ENCODE measurements around the gene ALDH3A2. TPM values are rescaled to one million over a fixed set of nuclear protein-coding genes. Genes with fewer than 3 reads are reported as not detected.
"Not testable (repeated sequence)": the region's sequence is repeated elsewhere in the genome, so short reads cannot be mapped to it uniquely, and the experiment has no call there.

Gene ALDH3A2
- total RNA-seq, 4 donors from 2014 or later: 385 to 619 (median 435) TPM

DNA sequence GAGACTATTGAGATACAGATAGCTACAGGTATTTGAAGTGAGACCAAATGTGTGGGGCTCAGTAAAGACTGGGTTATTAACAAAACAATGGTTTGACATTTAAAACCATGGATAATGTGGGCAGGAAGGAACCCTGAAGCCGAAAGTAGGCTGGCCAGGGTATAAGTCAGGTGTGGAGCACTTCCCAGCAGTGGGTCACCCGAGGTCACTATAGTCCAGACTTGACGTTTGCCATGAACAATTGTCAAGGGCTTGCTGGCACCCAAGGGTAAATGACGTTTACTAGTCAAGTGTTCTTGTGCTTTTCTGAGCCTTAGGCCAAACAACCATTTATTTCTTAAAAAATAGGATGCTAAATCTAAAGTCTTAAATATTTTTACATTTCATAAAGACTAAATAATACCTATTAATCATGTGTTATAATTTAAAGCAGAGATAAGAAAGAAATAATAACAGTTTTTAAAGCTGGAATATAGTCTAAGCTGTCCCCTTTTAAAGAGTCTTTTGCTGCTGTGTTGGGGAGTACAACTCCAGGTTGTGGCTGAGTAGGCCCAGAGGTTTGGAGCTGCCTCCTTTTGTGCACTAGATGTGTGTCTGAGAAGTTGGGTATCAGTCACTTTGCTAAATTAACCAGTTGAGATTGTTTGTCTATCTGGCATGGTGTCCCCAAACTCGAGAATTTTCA, 15.7 kb downstream of the ALDH3A2 start:
- DNase-seq (ENCODE audit: low spot score in 2 of 2): peak in 1 of 2 donors; percentile 40
- WGBS, 2 donors: 49 to 54% methylated on average over 5 of the region's 5 CpGs
- H3K4me3 ChIP-seq (ENCODE audit: low read depth, poor library complexity, severe bottlenecking): no peak overlapping the region
- intact Hi-C loops (cut with DNase I; ENCODE audit: low total_unique reads): no loop called here
- TF ChIP-seq POLR2A (IDR thresholded peaks at IDR 0.05): no peak
- no peak for TF ChIP-seq CTCF (IDR thresholded peaks at IDR 0.05)

DNA sequence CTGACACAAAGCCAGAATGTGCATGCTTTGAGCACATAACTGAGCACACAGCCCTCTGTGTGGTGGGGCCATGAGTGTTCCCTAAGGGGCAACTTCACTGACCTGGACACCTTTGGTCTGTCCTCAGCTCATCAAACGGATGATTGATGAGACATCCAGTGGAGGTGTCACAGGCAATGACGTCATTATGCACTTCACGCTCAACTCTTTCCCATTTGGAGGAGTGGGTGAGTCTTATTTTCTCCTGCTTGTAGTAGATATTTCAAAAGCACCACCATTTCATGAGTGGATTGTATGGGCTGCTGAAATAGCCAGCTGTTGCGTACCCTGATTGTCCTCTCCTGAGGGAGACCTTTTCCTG, 16.2 kb downstream of the ALDH3A2 start:
- TF ChIP-seq POLR2A (IDR thresholded peaks at IDR 0.05): no peak
- TF ChIP-seq CTCF (IDR thresholded peaks at IDR 0.05): no peak
- H3K4me3 ChIP-seq (ENCODE audit: low read depth, poor library complexity, severe bottlenecking): no peak overlapping the region
- peak in 1 of 2 donors; percentile 36 for DNase-seq (ENCODE audit: low spot score in 2 of 2)
- WGBS, 2 donors: 92 to 93% methylated on average over 4 of the region's 4 CpGs
- intact Hi-C loops (cut with DNase I; ENCODE audit: low total_unique reads): no loop called here

DNA sequence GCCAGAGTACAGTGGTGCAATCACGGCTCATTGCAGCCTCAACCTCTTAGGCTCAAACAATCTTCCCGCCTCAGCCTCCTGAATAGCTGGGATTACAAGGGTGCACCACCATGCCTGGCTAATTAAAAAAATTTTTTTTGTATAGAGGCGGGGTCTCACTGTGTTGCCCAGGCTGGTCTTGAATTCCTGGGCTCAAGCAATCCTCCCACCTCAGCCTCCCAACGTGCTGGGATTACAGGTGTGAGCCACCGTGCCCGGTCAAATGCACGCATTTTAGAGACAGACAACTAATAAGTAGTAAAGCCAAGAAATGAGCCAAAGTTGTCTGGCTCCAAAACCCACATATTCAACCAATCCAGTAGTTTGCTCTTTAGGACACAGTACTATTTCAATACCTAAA, 21.1 kb downstream of the ALDH3A2 start:
- intact Hi-C loops (cut with DNase I; ENCODE audit: low total_unique reads): not testable (repeated sequence)
- WGBS, 2 donors: 89 to 92% methylated on average over 7 of the region's 7 CpGs

GRCh38 chr17:19670908-19671307, 22.4 kb downstream of the ALDH3A2 start:
- intact Hi-C loops (cut with DNase I; ENCODE audit: low total_unique reads): no loop called here
- no peak overlapping the region for H3K4me3 ChIP-seq (ENCODE audit: low read depth, poor library complexity, severe bottlenecking)
- 75 to 87% methylated on average over 2 of the region's 2 CpGs for WGBS, 2 donors
- peak in 1 of 2 donors; percentile 37 for DNase-seq (ENCODE audit: low spot score in 2 of 2)
- no peak for TF ChIP-seq CTCF (IDR thresholded peaks at IDR 0.05)
- no peak for TF ChIP-seq POLR2A (IDR thresholded peaks at IDR 0.05)

More for the DNA sequence above, 21.1 kb downstream of the ALDH3A2 start:
- peak in 1 of 2 donors; percentile 62 for DNase-seq (ENCODE audit: low spot score in 2 of 2)
- not testable (repeated sequence) for H3K4me3 ChIP-seq (ENCODE audit: low read depth, poor library complexity, severe bottlenecking)

GRCh38 chr17:19671433-19671832, 22.9 kb downstream of the ALDH3A2 start:
- 58 to 61% methylated on average over 4 of the region's 4 CpGs for WGBS, 2 donors
- H3K4me3 ChIP-seq (ENCODE audit: low read depth, poor library complexity, severe bottlenecking): no peak overlapping the region
- peak in 1 of 2 donors; percentile 82 for DNase-seq (ENCODE audit: low spot score in 2 of 2)
- intact Hi-C loops (cut with DNase I; ENCODE audit: low total_unique reads): no loop called here
- TF ChIP-seq CTCF (IDR thresholded peaks at IDR 0.05) (no peak), POLR2A (IDR thresholded peaks at IDR 0.05) (no peak)

- intact Hi-C loops (cut with DNase I; ENCODE audit: low total_unique reads): no loop called here
- DNase-seq (ENCODE audit: low spot score in 2 of 2): peak; percentile 71 to 89
- H3K4me3 ChIP-seq (ENCODE audit: low read depth, poor library complexity, severe bottlenecking): no peak overlapping the region
- TF ChIP-seq CTCF (IDR thresholded peaks at IDR 0.05) (no peak), POLR2A (IDR thresholded peaks at IDR 0.05) (no peak)
- WGBS, 2 donors: 62 to 79% methylated on average over 5 of the region's 5 CpGs
Measured at GRCh38 chr17:19672009-19672750, 23.6 kb downstream of the ALDH3A2 start.

Measured in lower leg skin (tissue), 4 donors.